A673 (cell line): ENCODE data around the gene TRIP12. TPM values are rescaled to one million over a fixed set of nuclear protein-coding genes. Genes with fewer than 3 reads are reported as not detected.
A peak's percentile ranks its signal among the peaks of the same experiment; 100 is the strongest.
"Not testable (repeated sequence)": the region's sequence is repeated elsewhere in the genome, so short reads cannot be mapped to it uniquely, and the experiment has no call there.

Source experiments
- BruUV-seq: library from RNA; stranded (reverse); fragments of 400-500 nt; replicated peaks from 2 replicates; lab custom pipeline; 2021; lab: Mats Ljungman, UMichigan
- CTCF ChIA-PET: fragments of 300-600 bp; sonication (Branson Sonifier 250); formaldehyde crosslinking; loops from one replicate; lab custom pipeline; 2022; ENCODE audit warnings: antibody characterized with exemption; lab: Charles Lee
- POLR2A ChIA-PET: fragments of 300-600 bp; sonication (Branson Sonifier 250); formaldehyde crosslinking; loops from one replicate; lab custom pipeline; 2022; ENCODE audit warnings: antibody characterized with exemption; ENCODE audit not compliant: low non-redundant PET; lab: Charles Lee
- DNase-seq: peaks from one replicate; pipeline ENCODE4 v3.0.0-alpha.2; 2015; ENCODE audit warnings: low spot score
- H3K27ac ChIP-seq: fragments of 200-600 bp; sonication (generic); 2 replicates; pipeline ENCODE4 v1.5.1; 2016; ENCODE audit warnings: mixed run types, low read depth, mild to moderate bottlenecking, mixed read lengths, antibody characterized with exemption, low read length; ENCODE audit not compliant: poor library complexity, severe bottlenecking
- H3K27me3 ChIP-seq: fragments of 200-600 bp; sonication (generic); replicated peaks from 2 replicates; pipeline ENCODE4 v1.6.1; 2017; ENCODE audit warnings: mixed run types, low read depth, mild to moderate bottlenecking, mixed read lengths, antibody characterized with exemption, low read length; ENCODE audit not compliant: insufficient read depth, poor library complexity
- H3K36me3 ChIP-seq: fragments of 200-600 bp; sonication (generic); 2 replicates; pipeline ENCODE4 v1.6.1; 2016; ENCODE audit warnings: mixed run types, mild to moderate bottlenecking, mixed read lengths, antibody characterized with exemption, low read length; ENCODE audit not compliant: insufficient read depth, poor library complexity, severe bottlenecking
- H3K4me1 ChIP-seq: fragments of 200-600 bp; sonication (generic); 2 replicates; pipeline ENCODE4 v1.6.1; 2017; ENCODE audit warnings: mixed run types, mild to moderate bottlenecking, mixed read lengths, antibody characterized with exemption, low read length; ENCODE audit not compliant: insufficient read depth, poor library complexity, severe bottlenecking
- H3K4me3 ChIP-seq: fragments of 200-600 bp; sonication (generic); 2 replicates; pipeline ENCODE4 v1.5.1; 2016; ENCODE audit warnings: low read depth, mixed run types, mild to moderate bottlenecking, mixed read lengths, low read length; ENCODE audit not compliant: poor library complexity, severe bottlenecking
- H3K9me3 ChIP-seq: fragments of 200-600 bp; sonication (generic); 2 replicates; pipeline ENCODE4 v1.6.1; 2016; ENCODE audit warnings: mixed run types, low read depth, mild to moderate bottlenecking, mixed read lengths, antibody characterized with exemption, low read length; ENCODE audit not compliant: poor library complexity, severe bottlenecking
- EZH2 ChIP-seq: fragments of 200-600 bp; sonication (generic); IDR thresholded peaks from 2 replicates; pipeline ENCODE4 v1.6.1; 2017; ENCODE audit warnings: borderline replicate concordance, low read depth, mild to moderate bottlenecking, mixed read lengths, antibody characterized with exemption, low read length; ENCODE audit not compliant: poor library complexity, severe bottlenecking
- intact Hi-C: fragments of 100-400 bp; cut with micrococcal nuclease; formaldehyde crosslinking; loops from one replicate; pipeline ENCODE4 v1.10.0; 2022; ENCODE audit not compliant: unreplicated experiment
- total RNA-seq: library from RNA; stranded (reverse); gene quantifications from 2 replicates; pipeline ENCODE4 v1.2.3, GENCODE V29; 2021
- TF ChIP-seq, protein P1 (sequence below): fragments of 300-800, 200-600 bp; sonication (generic); conservative IDR thresholded peaks from 2 replicates; pipeline ENCODE4 v1.5.1; 2017; ENCODE audit warnings: low read depth, mild to moderate bottlenecking, antibody characterized with exemption, low read length, moderate library complexity, mixed read lengths

Gene TRIP12
- total RNA-seq, 1 experiment from 2014 or later: 300 TPM

DNA sequence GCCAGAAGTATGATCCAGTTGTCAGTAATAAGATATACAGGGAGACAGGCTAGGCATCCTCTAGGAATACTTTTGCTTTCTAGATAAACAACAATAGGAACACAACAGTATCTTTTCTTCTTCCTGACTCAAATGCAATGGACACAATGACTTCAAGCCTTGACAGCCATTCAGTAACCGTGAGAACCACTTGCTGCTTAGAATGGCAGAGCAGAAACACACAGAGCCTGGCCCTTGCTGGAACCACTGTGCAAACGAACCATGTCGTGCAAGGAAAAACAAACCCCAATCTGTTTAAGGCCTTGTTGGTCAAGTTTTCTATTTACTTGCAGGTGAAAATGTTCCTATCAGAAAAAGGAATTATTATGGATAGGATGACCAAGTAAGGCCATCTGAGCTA lies 18.8 kb downstream of the TRIP12 start:
- no peaks in the 10 kb centered on the region for H3K27me3 ChIP-seq
- H3K36me3 ChIP-seq: peaks cover 14% of the 10 kb centered on the region
- no peak for TF ChIP-seq EZH2
- TF ChIP-seq, protein P1, sequence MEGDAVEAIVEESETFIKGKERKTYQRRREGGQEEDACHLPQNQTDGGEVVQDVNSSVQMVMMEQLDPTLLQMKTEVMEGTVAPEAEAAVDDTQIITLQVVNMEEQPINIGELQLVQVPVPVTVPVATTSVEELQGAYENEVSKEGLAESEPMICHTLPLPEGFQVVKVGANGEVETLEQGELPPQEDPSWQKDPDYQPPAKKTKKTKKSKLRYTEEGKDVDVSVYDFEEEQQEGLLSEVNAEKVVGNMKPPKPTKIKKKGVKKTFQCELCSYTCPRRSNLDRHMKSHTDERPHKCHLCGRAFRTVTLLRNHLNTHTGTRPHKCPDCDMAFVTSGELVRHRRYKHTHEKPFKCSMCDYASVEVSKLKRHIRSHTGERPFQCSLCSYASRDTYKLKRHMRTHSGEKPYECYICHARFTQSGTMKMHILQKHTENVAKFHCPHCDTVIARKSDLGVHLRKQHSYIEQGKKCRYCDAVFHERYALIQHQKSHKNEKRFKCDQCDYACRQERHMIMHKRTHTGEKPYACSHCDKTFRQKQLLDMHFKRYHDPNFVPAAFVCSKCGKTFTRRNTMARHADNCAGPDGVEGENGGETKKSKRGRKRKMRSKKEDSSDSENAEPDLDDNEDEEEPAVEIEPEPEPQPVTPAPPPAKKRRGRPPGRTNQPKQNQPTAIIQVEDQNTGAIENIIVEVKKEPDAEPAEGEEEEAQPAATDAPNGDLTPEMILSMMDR: no peak
- CTCF ChIA-PET: no interaction called here
- H3K4me3 ChIP-seq: no peak overlapping the region
- BruUV-seq: no TSS peak
- H3K9me3 ChIP-seq: no peaks in the 10 kb centered on the region
- no peak for DNase-seq
- intact Hi-C loops: no loop called here
- peaks cover 21% of the 10 kb centered on the region for H3K4me1 ChIP-seq
- no peak overlapping the region for H3K27ac ChIP-seq
- POLR2A ChIA-PET: no interaction called here

DNA sequence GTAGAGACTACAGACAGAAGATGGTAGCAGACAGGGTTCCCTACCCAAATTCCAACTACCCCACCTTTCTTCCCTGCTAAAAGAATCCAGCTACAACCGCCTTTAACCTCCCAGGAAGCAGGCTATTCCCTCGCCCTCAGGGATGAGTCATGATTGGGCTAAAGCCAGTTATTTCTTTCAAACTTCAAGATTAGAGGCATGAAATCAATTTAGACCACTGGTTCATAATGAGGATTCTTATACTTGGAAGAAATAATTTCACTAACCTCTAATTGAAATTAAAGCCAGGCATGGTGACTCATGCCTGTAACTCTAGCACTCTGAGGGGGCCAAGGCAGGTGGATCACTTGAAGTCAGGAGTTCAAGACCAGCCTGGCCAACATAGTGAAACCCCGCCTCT lies 20.0 kb downstream of the TRIP12 start:
- H3K4me1 ChIP-seq: peaks cover 23% of the 10 kb centered on the region
- peak overlapping the region; percentile 40 for H3K27ac ChIP-seq
- TF ChIP-seq, protein P1: no peak
- TF ChIP-seq EZH2: no peak
- no TSS peak for BruUV-seq
- peaks cover 8% of the 10 kb centered on the region for H3K36me3 ChIP-seq
- no peak overlapping the region for H3K4me3 ChIP-seq
- intact Hi-C loops: no loop called here
- CTCF ChIA-PET: no interaction called here
- H3K9me3 ChIP-seq: no peaks in the 10 kb centered on the region
- peak; percentile 91 for DNase-seq
- no peaks in the 10 kb centered on the region for H3K27me3 ChIP-seq
- POLR2A ChIA-PET: no interaction called here

DNA sequence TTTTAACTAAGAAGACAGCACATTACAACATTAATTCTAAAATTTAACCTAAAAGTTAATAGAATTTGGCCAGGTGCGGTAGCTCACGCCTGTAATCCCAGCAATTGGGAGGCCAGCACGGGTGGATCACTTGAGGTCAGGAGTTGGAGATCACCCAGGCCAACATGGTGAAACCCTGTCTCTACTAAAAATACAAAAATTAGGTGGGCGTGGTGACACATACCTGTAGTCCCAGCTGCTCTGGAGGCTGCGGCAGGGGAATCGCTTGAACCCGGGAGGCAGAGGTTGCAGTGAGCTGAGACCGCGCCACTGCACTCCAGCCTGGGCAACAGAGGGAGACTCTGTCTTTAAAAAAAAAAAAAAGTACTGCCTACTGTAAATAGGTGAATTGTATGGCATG lies 21.3 kb downstream of the TRIP12 start:
- H3K27ac ChIP-seq, H3K4me3 ChIP-seq, H3K9me3 ChIP-seq, BruUV-seq, H3K36me3 ChIP-seq, CTCF ChIA-PET, H3K27me3 ChIP-seq, intact Hi-C loops, POLR2A ChIA-PET, DNase-seq: not testable (repeated sequence)
- H3K4me1 ChIP-seq: peaks cover 20% of the 10 kb centered on the region

DNA sequence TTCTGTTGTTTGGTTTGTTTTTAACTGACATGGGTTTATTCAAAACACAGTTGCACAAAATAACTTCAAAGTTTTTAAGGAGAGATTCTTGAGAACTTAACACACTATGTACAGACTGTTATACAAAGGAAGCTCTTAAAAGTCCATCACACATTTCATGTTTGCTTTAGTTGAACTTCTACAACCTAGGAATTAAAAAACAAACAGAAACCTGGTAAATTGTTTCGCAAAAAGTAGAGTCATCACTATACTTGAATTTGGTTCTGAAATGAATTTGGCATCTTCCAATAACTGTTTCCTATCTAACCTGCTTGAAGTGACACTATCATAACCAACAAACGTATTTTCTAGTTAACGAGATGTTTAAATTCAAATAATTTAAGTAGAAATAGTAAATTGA lies 21.8 kb downstream of the TRIP12 start:
- BruUV-seq: no TSS peak
- no peaks in the 10 kb centered on the region for H3K27me3 ChIP-seq
- TF ChIP-seq, protein P1: no peak
- no peak for TF ChIP-seq EZH2
- intact Hi-C loops: no loop called here
- peaks cover 6% of the 10 kb centered on the region for H3K36me3 ChIP-seq
- peaks cover 17% of the 10 kb centered on the region for H3K4me1 ChIP-seq
- H3K27ac ChIP-seq: no peak overlapping the region
- H3K4me3 ChIP-seq: no peak overlapping the region
- POLR2A ChIA-PET: no interaction called here
- H3K9me3 ChIP-seq: no peaks in the 10 kb centered on the region
- CTCF ChIA-PET: no interaction called here
- DNase-seq: no peak
